K562 (cell line): ENCODE measurements around the gene SFXN3.

Source experiments
- E2F6 ChIP-seq, 2 experiments: IDR thresholded peaks; 2 replicates each; pipeline ENCODE4 v1.6.1; 2011; ENCODE audit warnings: borderline replicate concordance in 1 of 2, control low read depth in 1 of 2, low read depth in 1 of 2, low read length in 1 of 2, mild to moderate bottlenecking in 1 of 2, mixed read lengths in 1 of 2, moderate library complexity in 1 of 2; ENCODE audit not compliant: insufficient read depth in 1 of 2, insufficient read length in 1 of 2, poor library complexity in 1 of 2, severe bottlenecking in 1 of 2; ENCODE audit errors: extremely low read depth in 1 of 2
- FOXP1 ChIP-seq: sonication (generic); formaldehyde crosslinking; IDR thresholded peaks from 2 replicates; pipeline ENCODE4 v1.8.0; 2022; ENCODE audit warnings: mild to moderate bottlenecking, missing genetic modification reagents
- HMG20A ChIP-seq: fragments of 450-650 bp; formaldehyde crosslinking; conservative IDR thresholded peaks from 2 replicates; pipeline ENCODE4 v1.4.0; 2020; ENCODE audit warnings: mild to moderate bottlenecking, mixed read lengths
- L3MBTL2 ChIP-seq: fragments of 450-650 bp; IDR thresholded peaks from 2 replicates; pipeline ENCODE4 v1.6.1; 2016; ENCODE audit warnings: mild to moderate bottlenecking, moderate library complexity
- MXI1 ChIP-seq: IDR thresholded peaks from 2 replicates; pipeline ENCODE4 v1.6.1; 2011; ENCODE audit warnings: low read depth, mild to moderate bottlenecking, improper control_type of control experiment, low read length
- SREBF2 ChIP-seq: sonication (generic); formaldehyde crosslinking; IDR thresholded peaks from 2 replicates; pipeline ENCODE4 v1.4.0; 2020; ENCODE audit warnings: mild to moderate bottlenecking, missing genetic modification reagents
- THRA ChIP-seq: fragments of 450-650 bp; IDR thresholded peaks from 2 replicates; pipeline ENCODE4 v1.6.1; 2017; ENCODE audit warnings: mild to moderate bottlenecking, moderate library complexity
- USF2 ChIP-seq: sonication (generic); formaldehyde crosslinking; IDR thresholded peaks from 2 replicates; pipeline ENCODE4 v1.5.0; 2020; ENCODE audit warnings: missing genetic modification reagents
- YY1 ChIP-seq, 3 experiments: IDR thresholded peaks; 2 replicates each; pipeline ENCODE4 v1.6.1; 2011; ENCODE audit warnings: low read length in 2 of 3, mild to moderate bottlenecking in 2 of 3, moderate library complexity in 2 of 3, borderline replicate concordance in 1 of 3, control low read depth in 1 of 3, low read depth in 1 of 3; ENCODE audit not compliant: insufficient read depth in 3 of 3, insufficient replicate concordance in 2 of 3, control insufficient read depth in 1 of 3, insufficient read length in 1 of 3; ENCODE audit errors: extremely low read depth in 1 of 3
- ZNF41 ChIP-seq: fragments of 250-450 bp; sonication (Bioruptor Pico); conservative IDR thresholded peaks from 2 replicates; pipeline ENCODE4 v1.4.0; 2020; ENCODE audit warnings: mild to moderate bottlenecking

- TF ChIP-seq E2F6 (IDR thresholded peaks at IDR 0.05; ENCODE audit: borderline replicate concordance in 1 of 2, extremely low read depth in 1 of 2, insufficient read depth in 1 of 2, insufficient read length in 1 of 2, low read depth in 1 of 2, low read length in 1 of 2, poor library complexity in 1 of 2, severe bottlenecking in 1 of 2) (no peak), YY1 (IDR thresholded peaks at IDR 0.05; ENCODE audit: borderline replicate concordance in 1 of 3, control insufficient read depth in 1 of 3, extremely low read depth in 1 of 3, insufficient read depth in 3 of 3, insufficient read length in 1 of 3, insufficient replicate concordance in 2 of 3, low read depth in 1 of 3, low read length in 2 of 3) (no peak), L3MBTL2 (no peak), FOXP1 (CRISPR knock-in tag) (no peak), ZNF41 (CRISPR knock-in tag) (no peak), THRA (no peak), MXI1 (no peak), SREBF2 (CRISPR knock-in tag) (no peak), USF2 (CRISPR knock-in tag) (no peak), HMG20A (CRISPR knock-in tag) (no peak)
These were observed 29.3 kb downstream of the SFXN3 start for GRCh38 chr10:101060036-101060950.
